ENCODE results near the gene CDKN1C.

Gene CDKN1C

DNA sequence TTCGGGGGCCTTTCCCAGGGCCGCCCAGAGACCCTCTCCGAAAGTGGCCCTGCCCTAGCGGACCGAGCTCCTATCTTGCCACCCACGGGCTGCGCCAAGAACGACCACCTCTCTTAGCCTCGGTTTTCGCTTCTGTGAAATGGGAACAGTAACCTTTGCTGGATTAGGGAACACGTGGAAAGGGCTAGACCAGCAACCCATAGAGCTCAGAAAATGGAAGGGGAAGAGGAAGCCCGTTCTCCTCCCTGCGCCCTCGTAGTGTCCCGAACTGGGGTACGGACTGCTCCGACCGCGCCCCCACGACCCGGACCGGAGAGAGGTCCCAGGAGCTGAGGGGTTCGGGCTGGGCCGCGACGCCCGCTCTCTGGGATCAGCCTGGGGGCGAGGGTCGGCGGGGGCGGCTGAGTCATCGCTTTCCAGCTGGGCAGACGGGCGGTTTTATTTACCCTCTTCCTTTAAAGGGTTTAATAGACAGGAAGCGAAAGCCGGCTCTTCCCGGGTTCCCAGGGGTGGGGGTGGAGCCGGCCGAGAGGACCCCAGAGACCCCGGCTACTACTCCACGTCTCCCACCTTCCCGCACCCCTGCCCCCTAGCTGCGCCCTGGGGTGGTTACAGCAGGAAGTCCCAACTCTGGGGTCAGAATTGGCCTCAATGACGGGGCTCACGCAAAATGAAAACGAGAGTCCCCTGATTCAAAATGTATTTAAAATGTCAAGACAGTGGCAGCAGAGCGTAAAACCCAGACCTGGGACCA lies 44.6 kb upstream of the CDKN1C start:
- Histone ChIP-seq H3K27me3 (ENCODE audit: insufficient read depth, low read length) (peaks cover 36% of the 10 kb centered on the region), H2AK5ac (ENCODE audit: low read length) (peak overlapping the region; percentile 27), H3K18ac (ENCODE audit: low read length) (peak overlapping the region; percentile 48), H4K12ac (ENCODE audit: low read depth, low read length) (peak overlapping the region; percentile 64), H4K8ac (ENCODE audit: low read depth, low read length) (peak overlapping the region; percentile 74), H3K23ac (ENCODE audit: low read length) (no peak overlapping the region), H3K4me1 (ENCODE audit: control insufficient read depth in 1 of 2, insufficient read depth in 2 of 2, low read length in 2 of 2) (peaks cover 15 to 29% of the 10 kb centered on the region in 2 experiments), H3K79me2 (ENCODE audit: control insufficient read depth, insufficient read depth, low read length, poor library complexity) (no peaks in the 10 kb centered on the region), H4K91ac (ENCODE audit: low read depth, low read length) (peak overlapping the region; percentile 31), H2BK12ac (ENCODE audit: low read length) (peak overlapping the region; percentile 84), H3K4me2 (ENCODE audit: low read length) (peak overlapping the region; percentile 60), H3K14ac (ENCODE audit: low read length) (peak overlapping the region; percentile 24), H3K9me3 (ENCODE audit: insufficient read depth, low read depth, low read length) (peaks cover 14% of the 10 kb centered on the region), H3K9ac (ENCODE audit: low read length) (no peak overlapping the region), H2BK5ac (ENCODE audit: low read depth, low read length, poor library complexity) (no peak overlapping the region), H3K4ac (ENCODE audit: low read depth, low read length) (no peak overlapping the region), H3K27ac (ENCODE audit: low read depth, low read length) (peak overlapping the region; percentile 12), H2AFZ (ENCODE audit: insufficient read depth, low read length, poor library complexity) (peak overlapping the region; percentile 8), H3K79me1 (ENCODE audit: low read length) (peaks cover 5% of the 10 kb centered on the region), H3K36me3 (ENCODE audit: control insufficient read depth in 1 of 2, insufficient read depth in 2 of 2, low read length in 2 of 2) (no peaks in the 10 kb centered on the region), H2BK120ac (ENCODE audit: insufficient read depth, low read length, poor library complexity) (peak overlapping the region; percentile 23), H3K4me3 (ENCODE audit: low read depth, low read length) (no peak overlapping the region)
- DNase-seq, result peak; percentile 22 to 53
- no CpG with 5 or more reads among the region's 47 CpGs for WGBS (ENCODE audit: extremely low coverage, insufficient coverage, insufficient read length)

- no peak overlapping the region for H3K4ac ChIP-seq (ENCODE audit: low read depth, low read length)
- no peaks in the 10 kb centered on the region for H3K36me3 ChIP-seq (ENCODE audit: control insufficient read depth in 1 of 2, insufficient read depth in 2 of 2, low read length in 2 of 2)
- no peak overlapping the region for H3K27ac ChIP-seq (ENCODE audit: low read depth, low read length)
- H3K9me3 ChIP-seq (ENCODE audit: insufficient read depth, low read depth, low read length), result peaks cover 14% of the 10 kb centered on the region
- H2AK5ac ChIP-seq (ENCODE audit: low read length), result no peak overlapping the region
- peak overlapping the region; percentile 60 for H3K4me2 ChIP-seq (ENCODE audit: low read length)
- DNase-seq, result peak; percentile 66 to 73
- no peak overlapping the region for H4K12ac ChIP-seq (ENCODE audit: low read depth, low read length)
- no peak overlapping the region for H3K23ac ChIP-seq (ENCODE audit: low read length)
- H3K79me2 ChIP-seq (ENCODE audit: control insufficient read depth, insufficient read depth, low read length, poor library complexity), result no peaks in the 10 kb centered on the region
- peaks cover 15 to 29% of the 10 kb centered on the region in 2 experiments for H3K4me1 ChIP-seq (ENCODE audit: control insufficient read depth in 1 of 2, insufficient read depth in 2 of 2, low read length in 2 of 2)
- H3K14ac ChIP-seq (ENCODE audit: low read length), result peak overlapping the region; percentile 13
- no CpG with 5 or more reads among the region's 48 CpGs for WGBS (ENCODE audit: extremely low coverage, insufficient coverage, insufficient read length)
- H2BK5ac ChIP-seq (ENCODE audit: low read depth, low read length, poor library complexity), result no peak overlapping the region
- H4K8ac ChIP-seq (ENCODE audit: low read depth, low read length), result peak overlapping the region; percentile 74
- no peak overlapping the region for H3K9ac ChIP-seq (ENCODE audit: low read length)
- peak overlapping the region; percentile 23 for H2BK120ac ChIP-seq (ENCODE audit: insufficient read depth, low read length, poor library complexity)
- H3K18ac ChIP-seq (ENCODE audit: low read length), result peak overlapping the region; percentile 48
- H3K79me1 ChIP-seq (ENCODE audit: low read length), result peaks cover 5% of the 10 kb centered on the region
- H2BK12ac ChIP-seq (ENCODE audit: low read length), result peak overlapping the region; percentile 84
- H4K91ac ChIP-seq (ENCODE audit: low read depth, low read length), result peak overlapping the region; percentile 31
- peaks cover 36% of the 10 kb centered on the region for H3K27me3 ChIP-seq (ENCODE audit: insufficient read depth, low read length)
- H2AFZ ChIP-seq (ENCODE audit: insufficient read depth, low read length, poor library complexity), result no peak overlapping the region
- no peak overlapping the region for H3K4me3 ChIP-seq (ENCODE audit: low read depth, low read length)
Observed at GRCh38 chr11:2929531-2929949, 44.0 kb upstream of the CDKN1C start.

GRCh38 chr11:2928605-2929530 lies 43.3 kb upstream of the CDKN1C start, which contains the start of gene PHLDA2:
Gene PHLDA2 (minus strand): TSS chr11:2929420. CDS start chr11:2929364, 56 bp downstream.
- Histone ChIP-seq H3K23ac (ENCODE audit: low read length) (no peak within 1 kb of the TSS), H3K4me2 (ENCODE audit: low read length) (peak within 1 kb of the TSS; percentile 60), H2AFZ (ENCODE audit: insufficient read depth, low read length, poor library complexity) (peak within 1 kb of the TSS; percentile 78), H4K12ac (ENCODE audit: low read depth, low read length) (peak within 1 kb of the TSS; percentile 64), H3K36me3 (ENCODE audit: control insufficient read depth in 1 of 2, insufficient read depth in 2 of 2, low read length in 2 of 2) (no peaks in the 10 kb centered on the region), H2BK5ac (ENCODE audit: low read depth, low read length, poor library complexity) (no peak within 1 kb of the TSS), H2AK5ac (ENCODE audit: low read length) (peak within 1 kb of the TSS; percentile 27), H3K14ac (ENCODE audit: low read length) (peak within 1 kb of the TSS; percentile 68), H3K9ac (ENCODE audit: low read length) (peak within 1 kb of the TSS; percentile 8), H3K79me1 (ENCODE audit: low read length) (peaks cover 5% of the 10 kb centered on the region), H4K91ac (ENCODE audit: low read depth, low read length) (peak within 1 kb of the TSS; percentile 31), H2BK12ac (ENCODE audit: low read length) (peak within 1 kb of the TSS; percentile 84), H2BK120ac (ENCODE audit: insufficient read depth, low read length, poor library complexity) (peak within 1 kb of the TSS; percentile 23), H3K9me3 (ENCODE audit: insufficient read depth, low read depth, low read length) (peaks cover 14% of the 10 kb centered on the region), H3K4ac (ENCODE audit: low read depth, low read length) (no peak within 1 kb of the TSS), H3K27ac (ENCODE audit: low read depth, low read length) (peak within 1 kb of the TSS; percentile 12), H3K79me2 (ENCODE audit: control insufficient read depth, insufficient read depth, low read length, poor library complexity) (no peaks in the 10 kb centered on the region), H3K18ac (ENCODE audit: low read length) (peak within 1 kb of the TSS; percentile 48), H3K27me3 (ENCODE audit: insufficient read depth, low read length) (peaks cover 36% of the 10 kb centered on the region), H3K4me3 (ENCODE audit: low read depth, low read length) (peak within 1 kb of the TSS; percentile 68), H4K8ac (ENCODE audit: low read depth, low read length) (peak within 1 kb of the TSS; percentile 74), H3K4me1 (ENCODE audit: control insufficient read depth in 1 of 2, insufficient read depth in 2 of 2, low read length in 2 of 2) (peaks cover 15 to 29% of the 10 kb centered on the region in 2 experiments)
- no CpG with 5 or more reads among the region's 113 CpGs for WGBS (ENCODE audit: extremely low coverage, insufficient coverage, insufficient read length)
- peak; percentile 48 to 70 for DNase-seq

DNA sequence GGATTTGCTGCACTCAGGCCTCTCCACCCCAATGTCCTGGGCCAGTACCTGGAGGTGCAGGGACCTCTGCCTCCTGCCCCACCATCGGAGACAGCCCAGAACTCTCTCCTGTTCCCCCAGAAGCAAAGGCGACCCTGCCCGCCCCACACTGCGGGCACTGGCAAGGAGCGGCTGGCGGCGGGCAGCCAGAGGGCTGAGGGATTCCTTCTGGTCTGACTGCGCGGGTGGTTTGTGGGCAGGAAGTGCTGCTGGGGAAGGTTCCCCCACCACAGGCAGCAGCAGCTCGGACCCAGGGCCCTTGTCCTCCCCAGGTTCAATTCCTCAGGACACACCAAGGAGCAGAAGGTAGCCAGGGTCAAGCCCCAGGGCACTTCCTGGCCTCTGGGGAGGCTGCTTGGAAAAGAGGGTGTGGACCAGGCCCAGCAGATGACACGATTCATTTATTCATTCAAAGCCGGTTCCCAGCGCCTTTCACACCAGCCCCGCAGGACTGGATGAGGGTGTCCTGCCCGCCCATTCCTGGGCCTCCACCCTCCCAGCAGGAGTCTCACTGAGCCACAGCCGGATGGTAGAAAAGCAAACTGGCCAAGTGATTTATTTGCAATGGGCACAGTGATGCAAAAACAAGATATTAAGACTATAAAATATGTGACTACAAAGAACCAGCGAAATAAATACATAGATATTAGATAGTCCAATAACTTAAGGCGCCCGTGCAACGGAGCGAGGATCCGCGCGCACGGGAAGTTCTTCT lies 42.5 kb upstream of the CDKN1C start:
- no peaks in the 10 kb centered on the region for H3K36me3 ChIP-seq (ENCODE audit: control insufficient read depth in 1 of 2, insufficient read depth in 2 of 2, low read length in 2 of 2)
- no peak overlapping the region for H3K14ac ChIP-seq (ENCODE audit: low read length)
- peaks cover 15 to 22% of the 10 kb centered on the region in 2 experiments for H3K4me1 ChIP-seq (ENCODE audit: control insufficient read depth in 1 of 2, insufficient read depth in 2 of 2, low read length in 2 of 2)
- no CpG with 5 or more reads among the region's 25 CpGs for WGBS (ENCODE audit: extremely low coverage, insufficient coverage, insufficient read length)
- H3K4me2 ChIP-seq (ENCODE audit: low read length), result peak overlapping the region; percentile 58
- H3K4ac ChIP-seq (ENCODE audit: low read depth, low read length), result no peak overlapping the region
- no peaks in the 10 kb centered on the region for H3K79me2 ChIP-seq (ENCODE audit: control insufficient read depth, insufficient read depth, low read length, poor library complexity)
- peaks cover 36% of the 10 kb centered on the region for H3K27me3 ChIP-seq (ENCODE audit: insufficient read depth, low read length)
- H3K4me3 ChIP-seq (ENCODE audit: low read depth, low read length), result peak overlapping the region; percentile 68
- peaks cover 5% of the 10 kb centered on the region for H3K79me1 ChIP-seq (ENCODE audit: low read length)
- no peak overlapping the region for H3K9ac ChIP-seq (ENCODE audit: low read length)
- H4K12ac ChIP-seq (ENCODE audit: low read depth, low read length), result no peak overlapping the region
- H3K23ac ChIP-seq (ENCODE audit: low read length), result no peak overlapping the region
- DNase-seq, result peak in 1 of 2 donors; percentile 37
- no peak overlapping the region for H4K91ac ChIP-seq (ENCODE audit: low read depth, low read length)
- H2BK120ac ChIP-seq (ENCODE audit: insufficient read depth, low read length, poor library complexity), result no peak overlapping the region
- H3K27ac ChIP-seq (ENCODE audit: low read depth, low read length), result no peak overlapping the region
- H2AFZ ChIP-seq (ENCODE audit: insufficient read depth, low read length, poor library complexity), result no peak overlapping the region
- H2AK5ac ChIP-seq (ENCODE audit: low read length), result no peak overlapping the region
- H2BK12ac ChIP-seq (ENCODE audit: low read length), result no peak overlapping the region
- no peak overlapping the region for H2BK5ac ChIP-seq (ENCODE audit: low read depth, low read length, poor library complexity)
- H3K9me3 ChIP-seq (ENCODE audit: insufficient read depth, low read depth, low read length), result peaks cover 14% of the 10 kb centered on the region
- H4K8ac ChIP-seq (ENCODE audit: low read depth, low read length), result no peak overlapping the region
- H3K18ac ChIP-seq (ENCODE audit: low read length), result no peak overlapping the region
